GM19240 (cell line): ENCODE results near the gene STUM.

ENCODE experiments used
- DNase-seq: peaks from one replicate; pipeline ENCODE4 v3.0.0; 2011; ENCODE audit warnings: low spot score; ENCODE audit not compliant: insufficient read length

The STUM gene

DNA sequence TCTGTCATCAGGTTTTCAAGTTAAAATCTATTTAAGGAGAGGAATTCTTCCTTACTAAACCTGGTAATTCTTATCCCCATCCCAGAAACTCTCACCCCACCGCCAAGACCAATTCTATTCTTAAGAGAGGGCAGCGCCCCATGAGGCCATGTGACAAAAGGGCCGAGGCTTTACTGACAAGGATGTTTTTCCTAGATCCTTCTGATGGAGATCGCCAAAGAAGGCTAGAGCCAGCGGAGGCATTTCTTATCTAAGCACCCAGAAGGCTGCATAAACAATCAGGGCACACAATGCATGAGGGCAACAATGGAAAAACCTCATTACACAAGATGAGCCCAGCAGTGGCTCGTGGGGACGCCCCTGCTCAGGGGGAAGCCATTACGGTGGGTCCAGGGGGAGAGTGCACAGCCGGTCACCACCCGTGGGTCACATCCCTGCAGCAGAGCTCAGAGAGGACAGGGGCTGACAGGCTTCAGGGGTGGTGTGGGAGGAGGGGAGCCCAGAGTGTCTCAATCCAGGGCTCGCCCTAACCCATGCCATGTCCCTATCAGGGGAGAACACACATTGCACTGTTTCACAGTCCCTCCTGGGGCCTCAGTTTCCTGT is 101.8 kb downstream of the STUM start:
- DNase-seq = no peak

DNA sequence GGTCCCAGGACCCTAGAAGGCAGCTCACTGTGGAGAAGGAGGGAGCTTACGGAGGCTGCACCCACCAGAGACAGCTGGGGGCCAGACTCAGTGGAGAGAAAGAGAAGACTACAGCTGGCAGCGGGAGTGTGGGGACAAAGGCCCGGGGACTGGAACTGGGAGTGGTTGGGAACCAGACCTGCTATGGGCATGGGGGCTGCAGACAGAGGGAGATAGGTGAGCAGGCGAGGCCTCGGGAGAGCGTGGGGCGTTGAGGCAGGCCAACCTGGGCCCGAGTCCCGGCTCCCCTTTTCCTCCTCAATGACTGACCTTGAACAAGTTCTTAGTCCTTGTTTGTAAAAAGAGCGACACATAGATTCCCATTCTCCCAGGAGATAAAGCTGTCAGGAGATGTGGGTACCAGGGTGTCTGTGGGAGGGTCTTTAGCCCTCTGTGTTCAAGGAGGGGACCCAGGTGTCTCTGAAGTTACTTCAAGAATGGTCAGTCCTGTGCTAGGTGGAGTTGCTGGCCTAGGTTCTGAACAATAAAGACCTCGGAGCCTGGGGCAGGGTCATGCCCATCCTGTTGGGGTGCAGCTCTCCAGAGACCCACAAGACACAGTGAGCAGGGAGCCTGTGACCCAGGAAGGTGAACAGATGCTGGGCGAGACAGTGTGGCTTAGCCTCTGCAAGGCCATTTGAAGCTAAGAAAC is 102.6 kb downstream of the STUM start:
- DNase-seq = no peak

DNA sequence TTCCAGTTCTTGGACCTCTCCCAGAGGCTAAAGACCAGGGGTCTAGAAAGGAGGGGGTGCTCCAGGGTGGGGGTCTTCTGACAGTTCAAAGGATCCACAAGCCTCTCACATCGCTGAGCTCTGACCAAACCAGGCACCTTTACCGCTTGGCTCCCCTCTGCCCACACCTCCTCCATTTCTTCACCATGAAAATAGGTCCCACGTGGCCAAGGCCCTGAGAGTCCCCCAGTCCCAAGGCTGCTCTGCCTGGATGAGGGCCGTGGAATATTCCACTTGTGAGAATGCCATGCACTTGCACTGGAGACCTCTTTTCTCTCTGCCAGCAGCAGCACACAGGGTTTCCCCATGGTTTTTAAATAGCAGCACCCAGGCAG is 103.2 kb downstream of the STUM start:
- DNase-seq = no peak

DNA sequence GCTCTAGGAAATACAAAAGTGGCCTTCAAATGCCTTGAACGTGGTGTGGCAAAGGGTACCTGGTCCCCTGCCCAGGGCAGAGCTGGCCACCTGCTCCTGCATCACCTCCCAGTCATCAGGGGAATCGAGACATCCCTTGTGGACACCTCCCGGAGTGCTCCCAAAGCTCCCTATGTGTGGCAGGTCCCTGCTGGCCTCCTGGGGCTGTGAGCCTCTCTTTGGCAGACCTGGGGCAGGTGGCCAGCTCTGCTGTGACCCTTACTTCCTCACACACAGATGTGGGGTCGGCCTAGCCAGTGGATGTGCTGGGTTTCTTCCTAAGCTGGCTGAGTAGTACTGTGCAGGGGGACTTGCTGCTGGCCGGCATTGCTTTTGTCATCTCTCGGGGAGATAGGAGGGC is 104.0 kb downstream of the STUM start:
- no peak for DNase-seq

DNA sequence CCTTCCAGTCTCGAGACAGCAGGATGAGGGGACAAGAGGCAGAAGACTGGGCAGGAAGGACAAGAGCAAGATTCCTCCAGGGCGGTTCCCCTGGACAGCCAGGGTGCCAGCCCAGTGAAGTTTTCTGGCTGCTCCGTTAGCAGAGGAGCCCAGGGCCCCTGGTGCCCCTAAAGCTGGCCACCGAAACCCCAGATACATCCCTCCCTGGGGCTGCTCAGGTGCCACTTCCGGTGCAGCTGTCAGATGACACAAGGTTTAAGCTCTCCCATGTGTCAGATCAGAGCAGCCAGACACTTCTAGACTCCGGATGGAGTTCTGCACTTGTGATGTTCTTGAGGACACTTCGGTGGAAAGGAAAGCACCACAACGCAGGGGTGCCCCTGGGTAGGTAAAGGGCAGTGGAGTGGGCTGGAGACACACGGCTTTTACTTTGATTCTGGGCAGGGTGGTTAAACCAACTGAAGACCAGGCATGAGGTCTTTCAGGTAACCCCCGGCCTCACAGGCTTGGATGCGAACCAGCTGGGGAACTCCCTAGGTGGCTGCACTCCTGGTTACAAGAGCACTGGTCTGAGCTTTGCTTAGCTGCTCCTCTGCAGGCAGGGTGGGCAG is 104.9 kb downstream of the STUM start:
- no peak for DNase-seq

DNA sequence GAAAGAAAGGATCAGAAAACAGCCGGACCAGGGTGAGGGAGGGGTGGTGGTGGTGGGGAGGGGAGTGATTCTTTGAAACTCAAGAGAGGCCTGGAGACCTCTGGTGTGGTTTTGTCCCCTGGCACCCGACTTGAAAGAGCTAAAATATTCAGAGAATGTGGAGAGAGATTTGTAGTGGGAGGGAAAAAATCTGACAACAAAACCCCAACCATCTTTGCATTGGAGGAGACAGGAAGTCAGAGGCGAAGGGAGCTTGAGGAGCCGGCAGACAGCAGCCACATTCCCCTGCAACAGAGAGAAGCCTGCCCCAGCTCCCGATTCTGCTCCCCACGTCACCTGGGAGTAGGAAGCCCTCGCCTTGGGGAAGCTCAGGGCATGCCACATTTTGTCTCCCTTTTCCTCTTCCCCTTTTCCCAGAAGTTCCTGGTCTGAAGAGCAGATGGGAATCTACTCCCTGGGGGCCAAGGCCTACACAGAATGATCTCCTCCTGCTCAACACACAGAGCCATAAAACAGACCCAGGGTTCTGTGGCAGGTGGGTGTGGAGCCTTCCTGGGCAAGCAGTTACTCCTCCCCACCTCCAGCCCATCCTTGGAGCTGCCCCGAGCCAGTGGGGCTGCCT is 105.6 kb downstream of the STUM start:
- no peak for DNase-seq

DNA sequence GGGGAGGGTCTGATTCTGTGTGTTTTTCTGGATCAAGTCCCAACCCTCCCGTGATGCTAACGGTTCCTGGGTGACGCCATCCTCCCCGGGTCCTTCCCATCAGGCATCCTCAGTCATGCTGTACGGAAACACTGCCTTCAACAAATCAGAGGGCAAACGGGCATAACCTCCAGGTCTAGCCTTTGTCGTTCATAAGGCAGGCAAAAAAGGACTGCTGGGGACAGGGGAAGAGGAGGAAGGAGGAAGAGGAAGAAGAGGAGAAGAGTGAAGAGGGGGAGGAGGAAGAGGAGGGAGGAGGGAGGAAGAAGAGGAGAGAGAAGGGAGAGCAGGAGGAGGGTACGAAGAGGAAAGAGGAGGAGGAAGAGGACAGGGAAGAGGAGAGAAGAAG is 106.1 kb downstream of the STUM start:
- no peak for DNase-seq

DNA sequence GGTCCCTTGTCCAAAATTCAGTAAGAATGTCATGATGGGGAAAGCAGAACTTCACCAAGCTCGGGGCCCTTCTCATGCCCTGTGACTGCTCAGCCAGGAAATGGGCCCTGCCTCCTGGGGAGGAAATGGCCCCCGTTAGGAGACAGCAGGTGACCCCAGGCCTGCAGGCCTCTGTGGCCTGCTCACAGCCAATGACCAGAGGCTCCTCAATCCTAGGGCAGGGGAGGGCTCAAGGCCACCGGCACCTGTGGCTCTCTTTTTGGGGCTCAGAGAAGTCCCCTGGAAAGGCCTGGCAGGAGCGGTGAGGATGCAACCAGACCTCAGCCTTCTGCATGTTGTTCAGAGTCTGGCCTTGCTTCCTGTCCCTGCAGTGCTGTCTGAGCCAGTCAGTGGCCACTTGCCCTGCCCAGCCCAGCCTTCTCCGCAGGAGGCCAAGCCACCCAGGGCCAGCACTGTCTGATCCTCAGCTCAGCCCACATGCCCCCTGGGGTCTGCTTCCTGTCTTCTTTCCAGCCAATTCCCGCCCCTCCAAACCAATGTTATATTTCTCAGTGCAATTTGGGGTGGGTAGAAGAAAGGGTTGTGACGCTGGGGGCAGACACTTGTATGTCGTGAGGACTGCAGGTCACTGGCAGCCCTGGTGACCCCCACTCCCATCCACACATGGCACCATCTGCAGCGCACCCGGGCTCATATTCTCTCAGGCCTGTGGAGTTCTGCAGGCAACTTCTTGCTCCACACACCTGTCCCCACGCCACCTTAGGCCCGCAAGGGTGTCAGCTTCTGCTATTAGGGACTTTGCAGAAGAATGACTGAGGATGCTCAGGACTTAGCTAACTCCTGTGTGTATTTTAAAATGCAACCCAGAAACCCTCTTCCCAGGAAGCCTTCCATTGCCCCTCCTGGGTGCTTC is 106.9 kb downstream of the STUM start:
- DNase-seq = no peak

DNA sequence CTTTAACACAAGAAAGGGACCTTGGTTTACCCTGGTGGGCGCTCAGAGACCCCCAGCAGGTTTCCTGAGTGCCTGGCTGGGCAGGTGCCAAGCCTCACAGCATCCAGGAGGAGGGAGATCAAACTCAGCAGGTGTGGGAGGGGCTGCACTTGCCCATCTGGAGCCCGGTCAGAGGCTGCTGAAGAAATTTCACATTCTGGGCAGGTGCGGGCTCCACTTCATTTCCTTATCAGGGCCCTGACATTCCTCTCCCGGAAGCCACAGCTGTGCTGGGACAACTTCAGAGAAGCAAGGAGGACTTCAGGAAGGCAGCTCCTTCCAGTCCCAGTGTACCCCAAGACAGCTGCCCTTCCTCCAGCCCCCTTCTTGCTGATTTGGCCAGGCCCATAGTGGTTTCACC is 107.6 kb downstream of the STUM start:
- DNase-seq = no peak

DNA sequence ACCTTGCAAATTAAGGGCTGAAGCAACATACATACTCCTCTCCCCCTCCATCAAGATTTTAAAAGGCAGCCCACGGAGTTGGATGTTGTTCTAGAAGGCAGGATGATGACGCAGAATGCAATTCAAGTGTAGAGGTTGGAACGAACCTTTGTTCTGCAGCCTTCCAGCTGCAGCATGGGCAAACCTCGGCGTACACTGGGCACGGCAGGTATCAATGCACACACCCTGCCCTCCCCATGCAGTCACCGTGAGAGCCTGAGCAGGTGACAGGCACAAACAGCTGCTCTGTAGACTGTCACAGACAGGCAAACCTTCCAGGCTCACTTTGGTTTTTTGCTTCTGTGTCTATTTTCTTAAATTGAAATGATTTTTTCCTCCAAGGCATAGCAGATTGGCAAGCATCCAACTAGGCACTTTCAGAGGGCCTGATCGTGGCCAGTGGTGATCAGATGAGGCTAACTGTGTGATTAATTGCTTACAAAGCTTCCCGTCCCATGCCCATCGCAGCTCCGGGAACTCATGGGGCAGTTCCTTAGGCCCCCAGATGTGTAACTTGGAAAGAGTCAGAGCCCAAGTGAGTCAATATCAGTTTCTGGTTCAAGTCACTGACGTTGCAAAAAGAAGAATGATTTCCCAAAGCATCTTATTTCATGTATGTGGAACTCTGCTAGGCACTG is 108.2 kb downstream of the STUM start:
- DNase-seq = no peak

DNA sequence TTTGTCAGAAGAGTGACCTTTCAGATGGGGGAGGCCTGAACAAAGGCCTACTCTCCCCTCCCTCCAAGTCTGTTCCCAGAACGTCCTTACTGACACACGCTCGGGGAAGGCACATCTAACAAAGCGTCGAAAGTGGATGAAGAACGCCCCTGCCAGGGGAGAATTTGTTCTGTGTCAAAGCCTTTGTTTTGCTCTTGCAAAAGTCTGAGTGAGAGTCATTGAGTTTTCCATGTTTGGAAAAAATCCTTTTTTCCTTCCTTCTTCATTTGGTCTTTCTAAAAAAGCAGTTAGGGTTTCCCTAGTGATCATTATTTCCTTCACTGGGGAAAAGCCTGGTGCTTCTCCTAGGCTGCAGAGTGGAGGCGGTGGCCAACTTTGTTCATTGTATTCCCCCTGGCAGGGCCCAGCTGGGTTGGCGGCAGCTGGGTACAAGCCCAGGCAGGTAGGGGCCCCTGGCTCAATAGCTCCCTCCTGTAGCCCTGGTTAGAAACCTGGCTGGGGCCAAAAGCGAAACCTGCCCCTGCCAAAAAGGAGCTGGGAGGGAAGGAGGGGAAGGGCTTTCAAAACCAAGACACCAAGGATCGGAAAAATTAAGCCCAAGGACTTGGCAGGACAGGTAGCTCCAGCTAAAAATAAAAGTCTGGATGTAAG is 109.5 kb downstream of the STUM start:
- DNase-seq = no peak

DNA sequence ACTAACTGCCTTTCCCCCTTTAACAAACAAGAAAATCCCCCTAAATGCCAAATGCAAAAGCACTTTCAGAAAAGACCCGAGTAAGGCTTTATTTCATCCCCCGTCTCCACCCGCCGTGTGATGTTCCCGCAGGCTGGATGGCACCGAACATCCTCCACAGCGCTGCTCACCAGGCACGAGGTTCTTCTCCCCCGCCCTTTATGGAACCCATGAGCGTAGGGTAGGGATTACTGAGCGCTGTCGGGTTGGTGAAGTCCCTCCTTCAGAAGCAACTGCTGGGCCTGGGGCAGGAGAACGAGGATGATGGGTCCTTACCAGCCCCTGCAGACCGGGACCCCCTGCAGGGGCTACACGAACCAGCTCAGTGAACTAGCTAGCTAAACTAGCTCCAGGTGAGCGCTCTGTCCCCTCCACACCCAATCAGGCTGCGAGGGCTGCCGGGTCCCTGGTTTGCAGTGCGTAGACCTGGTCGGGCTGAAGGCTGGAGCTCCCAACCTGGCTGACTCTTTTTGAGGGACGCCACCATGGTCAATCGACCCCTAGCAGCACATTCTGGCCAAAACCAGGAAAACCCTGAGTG is 110.1 kb downstream of the STUM start:
- DNase-seq = no peak
